SK-N-MC (cell line): Measurements from ENCODE around the gene ACCS.

ENCODE experiments used
- EZH2 ChIP-seq: fragments of 200-600 bp; sonication (generic); IDR thresholded peaks from one replicate; pipeline ENCODE4 v1.6.1; 2017; ENCODE audit warnings: antibody characterized with exemption
- FOXP2 ChIP-seq: optimal IDR thresholded peaks from 2 replicates; pipeline ENCODE3; 2011; ENCODE audit warnings: mild to moderate bottlenecking, moderate library complexity; ENCODE audit not compliant: insufficient read depth; ENCODE audit errors: extremely low read length, control extremely low read depth
- POLR2AphosphoS5 ChIP-seq: IDR thresholded peaks from 2 replicates; pipeline ENCODE4 v1.6.1; 2012; ENCODE audit warnings: mild to moderate bottlenecking, low read depth, low read length, borderline replicate concordance

DNA sequence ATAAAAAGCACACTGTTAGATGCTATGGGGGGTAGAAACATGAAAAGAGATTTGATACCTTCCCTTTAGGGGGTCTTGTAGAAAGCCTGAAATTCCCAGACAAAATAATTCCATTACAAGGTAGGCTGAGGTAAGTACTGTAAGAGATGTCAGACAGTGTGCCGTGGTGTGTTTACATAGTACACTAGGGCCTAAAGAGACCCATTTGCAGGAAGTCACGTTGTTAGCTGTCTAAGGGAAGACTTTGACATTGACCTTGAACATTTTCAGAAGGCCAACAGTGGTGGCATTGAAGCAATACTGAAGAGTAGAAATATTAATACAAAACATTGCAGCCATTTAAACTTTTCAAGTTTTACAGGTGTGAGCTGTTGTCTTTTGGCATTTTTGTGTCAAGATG lies 60.2 kb downstream of the ACCS start:
- TF ChIP-seq POLR2AphosphoS5 (no peak), EZH2 (no peak), FOXP2 (no peak)
